HG02759 (cell line): ENCODE measurements around the gene FAT4.

Experiments used
- ATAC-seq: cut with Tn5 transposase; IDR thresholded peaks from one replicate; pipeline ENCODE4 v1.9.1; 2021; ENCODE audit warnings: mild to moderate bottlenecking, moderate library complexity; ENCODE audit not compliant: unreplicated experiment

The FAT4 gene

DNA sequence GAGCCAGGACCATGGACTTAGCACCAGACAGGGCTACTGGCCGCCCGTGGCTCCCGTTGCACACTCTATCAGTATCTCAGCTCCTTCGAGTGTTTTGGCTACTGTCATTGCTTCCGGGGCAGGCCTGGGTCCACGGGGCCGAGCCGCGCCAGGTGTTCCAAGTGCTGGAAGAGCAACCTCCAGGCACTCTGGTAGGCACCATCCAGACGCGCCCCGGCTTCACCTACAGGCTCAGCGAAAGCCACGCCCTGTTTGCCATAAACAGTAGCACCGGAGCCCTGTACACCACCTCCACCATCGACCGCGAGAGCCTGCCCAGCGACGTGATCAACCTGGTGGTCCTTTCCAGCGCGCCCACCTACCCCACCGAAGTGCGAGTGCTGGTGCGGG is 1.6 kb downstream of the FAT4 start:
- ATAC-seq, result no peak

DNA sequence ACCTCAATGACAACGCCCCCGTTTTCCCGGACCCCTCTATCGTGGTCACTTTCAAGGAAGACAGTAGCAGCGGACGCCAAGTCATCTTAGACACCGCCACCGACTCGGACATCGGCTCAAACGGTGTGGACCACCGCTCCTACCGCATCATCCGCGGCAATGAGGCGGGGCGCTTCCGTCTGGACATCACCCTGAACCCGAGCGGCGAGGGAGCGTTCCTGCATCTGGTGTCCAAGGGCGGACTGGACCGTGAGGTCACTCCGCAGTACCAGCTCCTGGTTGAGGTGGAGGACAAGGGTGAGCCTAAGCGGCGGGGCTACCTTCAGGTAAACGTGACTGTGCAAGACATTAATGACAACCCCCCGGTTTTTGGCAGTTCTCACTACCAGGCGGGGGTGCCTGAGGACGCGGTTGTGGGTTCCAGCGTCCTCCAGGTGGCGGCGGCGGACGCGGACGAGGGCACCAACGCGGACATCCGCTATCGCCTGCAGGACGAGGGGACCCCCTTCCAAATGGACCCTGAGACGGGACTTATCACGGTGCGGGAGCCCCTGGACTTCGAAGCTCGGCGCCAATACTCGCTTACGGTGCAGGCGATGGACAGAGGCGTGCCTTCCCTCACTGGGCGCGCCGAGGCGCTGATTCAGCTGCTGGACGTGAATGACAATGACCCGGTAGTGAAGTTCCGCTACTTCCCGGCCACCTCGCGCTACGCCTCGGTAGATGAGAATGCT is 2.2 kb downstream of the FAT4 start:
- no peak for ATAC-seq

DNA sequence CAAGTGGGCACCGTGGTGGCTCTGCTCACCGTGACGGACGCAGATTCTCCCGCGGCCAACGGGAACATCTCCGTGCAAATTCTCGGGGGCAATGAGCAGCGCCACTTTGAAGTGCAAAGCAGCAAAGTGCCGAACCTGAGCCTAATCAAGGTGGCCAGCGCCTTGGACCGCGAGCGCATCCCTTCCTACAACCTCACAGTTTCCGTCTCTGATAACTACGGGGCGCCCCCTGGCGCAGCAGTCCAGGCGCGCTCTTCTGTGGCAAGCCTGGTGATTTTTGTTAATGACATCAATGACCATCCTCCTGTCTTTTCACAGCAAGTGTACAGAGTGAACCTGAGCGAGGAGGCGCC is 2.7 kb downstream of the FAT4 start:
- no peak for ATAC-seq

DNA sequence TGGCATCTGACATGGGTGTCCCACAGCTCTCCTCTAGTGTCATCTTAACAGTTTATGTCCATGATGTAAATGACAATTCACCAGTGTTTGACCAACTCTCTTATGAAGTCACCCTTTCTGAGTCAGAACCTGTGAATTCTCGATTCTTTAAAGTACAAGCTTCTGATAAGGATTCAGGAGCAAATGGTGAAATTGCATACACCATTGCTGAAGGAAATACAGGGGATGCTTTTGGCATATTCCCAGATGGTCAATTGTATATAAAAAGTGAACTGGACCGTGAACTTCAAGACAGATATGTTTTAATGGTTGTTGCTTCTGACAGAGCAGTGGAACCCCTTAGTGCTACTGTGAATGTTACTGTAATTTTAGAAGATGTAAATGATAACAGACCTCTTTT is 4.6 kb downstream of the FAT4 start:
- ATAC-seq, result no peak

DNA sequence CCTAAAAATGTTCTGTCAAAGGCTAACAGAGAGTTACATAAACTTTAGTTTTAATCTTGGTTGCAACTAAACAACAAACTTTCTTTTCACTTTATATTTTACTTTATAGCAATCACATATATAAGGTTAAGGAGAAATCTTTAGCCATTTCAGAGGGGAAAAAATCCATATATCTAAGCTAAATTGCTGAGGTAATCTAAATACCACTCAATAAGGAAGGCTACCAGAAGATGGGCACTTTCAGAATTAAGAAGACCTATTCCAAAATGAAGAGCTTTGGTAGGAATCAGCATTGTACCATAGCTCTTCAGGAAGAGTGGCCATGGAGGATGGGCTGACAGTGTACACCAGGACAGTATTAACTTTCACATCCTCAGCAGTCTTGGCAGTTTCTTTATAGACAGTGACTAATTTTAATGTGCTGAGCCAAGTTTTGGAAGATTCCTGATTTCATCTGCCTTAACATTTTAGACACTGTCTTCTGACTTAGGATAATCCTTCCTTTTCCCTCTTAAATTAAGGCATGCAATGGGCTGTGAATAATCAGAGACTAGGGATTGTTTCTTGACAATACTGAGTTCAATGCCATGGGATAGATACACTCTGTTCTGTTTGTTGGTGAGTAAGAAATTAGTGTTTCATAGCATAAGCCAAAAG is 7.1 kb downstream of the FAT4 start:
- no peak for ATAC-seq

DNA sequence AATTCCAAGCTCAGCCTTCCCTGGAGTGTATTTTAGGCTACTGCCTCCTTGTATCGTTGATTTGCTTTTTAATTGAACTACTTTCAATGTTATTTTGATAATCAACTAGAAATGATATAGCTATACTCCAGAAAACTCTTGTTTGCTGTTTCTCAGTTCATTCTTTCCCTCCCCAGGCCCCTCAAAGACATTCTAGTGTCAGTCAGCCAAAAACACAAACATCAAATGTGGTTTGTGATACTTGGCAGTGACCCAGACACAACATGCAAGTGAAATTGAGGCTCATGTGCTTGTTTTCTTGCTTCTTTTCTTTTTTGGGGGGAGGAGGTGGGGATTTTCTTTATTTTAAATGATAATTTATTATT is 7.6 kb downstream of the FAT4 start:
- ATAC-seq, result no peak

DNA sequence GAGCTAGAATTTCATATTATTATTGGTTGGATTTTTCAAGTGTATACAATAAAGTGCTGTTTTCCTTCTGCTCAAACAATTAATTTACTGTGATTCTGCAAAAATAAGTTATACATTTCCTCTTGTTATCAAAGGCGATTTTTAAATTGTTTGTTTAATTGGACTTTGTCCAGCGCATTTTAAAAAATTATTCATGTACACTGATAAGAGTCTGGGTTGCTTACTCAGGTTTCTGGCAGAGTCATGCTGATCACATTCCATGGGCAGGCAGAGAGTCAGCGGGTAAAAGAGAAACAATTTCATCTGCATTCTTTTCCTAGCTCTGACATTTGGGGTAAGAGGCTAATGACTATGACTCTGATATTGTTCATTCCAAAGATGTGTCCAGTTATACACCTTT is 8.9 kb downstream of the FAT4 start:
- ATAC-seq, result no peak

DNA sequence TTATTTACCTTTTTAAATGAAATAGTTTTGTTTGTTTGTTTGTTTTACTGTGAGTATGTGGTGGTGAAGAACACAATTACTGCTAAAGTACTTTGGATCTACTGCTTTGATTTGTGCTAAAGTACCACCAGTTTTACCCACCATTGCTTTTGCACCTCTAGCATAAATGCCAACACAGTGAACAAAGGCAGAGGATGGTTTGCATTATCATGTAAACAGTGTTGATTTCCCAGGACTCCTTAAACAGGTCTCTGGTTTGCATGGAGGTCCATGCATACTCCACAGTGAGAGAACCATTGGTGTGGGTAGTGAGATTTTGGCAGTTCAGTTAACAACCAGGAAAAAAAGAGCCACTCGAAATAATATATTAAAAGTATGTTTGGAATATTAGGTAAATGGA is 11.0 kb downstream of the FAT4 start:
- ATAC-seq, result no peak

DNA sequence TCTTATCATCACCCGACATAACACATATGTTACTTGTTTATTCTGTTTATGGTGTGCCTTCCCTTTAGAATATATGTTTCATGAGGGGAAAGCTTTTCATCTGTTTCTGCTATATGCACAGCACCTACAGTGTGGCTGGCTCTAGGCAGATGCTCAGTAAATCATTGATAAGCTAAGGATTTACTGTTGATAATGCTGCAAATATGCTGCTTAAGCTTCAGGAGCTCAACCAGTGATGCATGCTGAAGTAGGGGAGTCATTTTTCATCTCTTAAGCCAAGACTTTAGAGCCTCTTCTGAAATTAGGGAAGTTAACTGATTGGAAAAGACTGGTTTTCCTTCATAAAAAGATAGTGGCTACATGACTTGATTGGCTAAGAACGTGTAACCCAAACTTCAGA is 16.4 kb downstream of the FAT4 start:
- ATAC-seq, result no peak

DNA sequence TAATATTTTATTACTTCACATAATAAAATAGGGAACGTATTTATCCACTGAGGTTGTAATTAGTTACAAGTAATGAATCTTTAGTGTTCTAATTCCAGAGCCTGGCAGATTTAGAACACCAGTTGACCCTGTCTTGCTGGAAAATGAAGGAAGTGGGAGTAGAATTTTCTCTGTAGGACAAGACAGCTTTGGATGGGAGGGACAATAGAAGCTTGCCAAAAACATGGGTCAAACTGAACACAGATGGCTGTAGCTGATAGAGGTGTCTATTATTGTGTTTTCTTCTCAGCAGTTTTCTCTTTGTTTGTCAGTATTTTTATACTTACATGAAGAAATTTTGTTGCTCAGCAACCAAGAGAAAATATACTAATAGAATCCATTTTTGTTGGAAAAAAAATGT is 20.2 kb downstream of the FAT4 start:
- no peak for ATAC-seq

DNA sequence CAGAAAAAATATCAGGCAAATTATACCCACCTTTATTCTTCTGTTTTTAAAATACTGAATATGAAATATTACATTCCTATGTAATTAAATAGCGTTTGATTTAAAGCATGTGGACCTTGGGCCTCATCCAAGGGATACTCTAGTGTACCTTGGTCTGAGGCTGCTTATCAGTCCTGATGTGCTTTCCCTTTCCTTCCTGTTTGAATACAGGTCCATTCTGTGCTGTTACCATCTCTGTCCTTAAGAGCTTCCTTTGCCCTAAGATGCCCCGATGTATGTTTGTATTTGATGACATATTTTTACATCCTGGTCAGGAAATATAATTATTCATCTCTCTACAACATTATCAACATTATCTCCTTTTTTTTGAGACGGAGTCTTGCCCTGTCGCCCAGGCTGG is 24.1 kb downstream of the FAT4 start:
- no peak for ATAC-seq

DNA sequence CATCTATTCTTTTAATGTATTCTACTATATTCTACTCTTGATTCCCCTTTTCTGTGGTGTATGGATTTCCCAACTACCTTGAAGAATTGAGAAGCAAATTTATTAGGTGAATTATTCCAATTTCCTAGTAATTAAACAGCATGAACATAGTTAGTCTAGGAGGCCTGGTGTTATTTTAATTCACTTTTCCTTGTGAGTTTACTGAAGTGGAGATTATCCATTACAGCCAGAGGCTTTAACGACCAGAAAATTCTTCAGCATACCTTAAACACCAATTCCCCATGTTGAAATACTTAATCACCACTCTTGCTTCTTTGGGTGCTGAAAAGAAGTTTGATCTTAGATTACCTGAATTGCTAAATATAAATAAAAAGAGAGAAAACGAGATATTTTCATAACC is 29.4 kb downstream of the FAT4 start:
- no peak for ATAC-seq

DNA sequence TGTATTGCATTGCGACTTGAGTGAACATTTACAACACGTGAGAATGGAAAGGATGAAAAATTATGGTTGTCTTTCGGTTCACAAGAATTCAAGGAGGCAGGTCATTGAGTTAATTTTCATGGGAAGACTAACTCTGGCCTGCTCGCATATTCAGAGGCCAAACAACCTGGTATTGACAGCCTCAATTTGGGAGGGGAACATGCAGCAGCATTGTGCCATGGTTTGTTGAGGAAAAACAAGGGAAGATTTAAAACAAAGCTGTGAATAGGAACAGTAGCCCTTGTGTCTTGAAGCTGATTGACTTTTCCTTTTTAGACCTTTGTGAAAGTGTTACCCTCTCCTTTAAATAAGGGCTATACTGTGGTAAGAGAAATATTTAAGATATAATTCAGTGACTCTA is 31.9 kb downstream of the FAT4 start:
- no peak for ATAC-seq

DNA sequence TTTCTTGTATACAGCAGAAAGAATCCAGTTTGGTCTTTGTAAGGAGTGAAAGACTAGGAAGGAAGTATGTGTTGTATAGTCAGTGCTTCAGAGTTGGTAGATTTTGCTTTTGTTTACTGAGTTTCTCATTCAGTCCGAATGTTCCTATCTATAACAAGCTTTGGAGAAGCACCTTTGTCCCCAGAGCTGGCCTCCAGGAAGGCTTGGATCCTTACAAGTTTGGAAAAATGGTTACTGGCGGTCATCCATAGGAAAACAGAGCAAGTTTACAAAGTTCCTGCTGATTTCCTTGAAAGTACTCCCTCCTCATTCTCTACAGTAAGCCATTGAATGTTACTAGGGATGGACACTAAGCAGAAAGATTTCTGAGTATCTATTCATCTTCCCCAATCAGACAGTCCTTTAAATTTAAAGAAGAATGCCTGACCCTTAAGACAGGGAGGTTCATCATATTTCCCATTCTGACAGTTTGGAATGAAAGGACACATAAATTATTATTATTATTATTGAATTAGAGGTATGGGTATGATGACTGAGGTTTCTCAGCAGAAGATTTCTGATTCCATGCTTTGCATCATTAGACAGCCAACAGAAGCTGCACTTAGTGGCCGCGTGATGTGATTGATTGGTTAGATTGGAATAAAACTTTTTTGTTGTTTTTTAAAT is 35.8 kb downstream of the FAT4 start:
- ATAC-seq, result no peak

DNA sequence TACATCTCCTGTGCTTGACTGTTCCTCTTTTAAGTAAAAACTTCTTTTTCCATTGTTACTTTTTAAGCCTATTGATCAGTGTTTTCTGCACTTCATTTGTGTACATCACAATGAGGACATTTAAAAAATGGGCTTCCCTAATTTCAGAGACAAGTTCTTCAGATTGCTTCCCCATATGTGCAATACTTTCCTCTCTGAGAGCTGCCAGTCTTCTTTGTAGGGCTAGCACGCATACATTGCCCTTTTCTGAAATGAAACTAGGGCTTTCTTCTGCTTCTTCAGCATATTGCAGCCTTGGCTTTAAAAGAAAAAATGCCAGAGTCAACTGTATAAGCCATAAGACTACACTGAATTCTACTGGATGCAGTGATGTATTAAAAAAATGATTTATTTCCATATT is 37.8 kb downstream of the FAT4 start:
- no peak for ATAC-seq

DNA sequence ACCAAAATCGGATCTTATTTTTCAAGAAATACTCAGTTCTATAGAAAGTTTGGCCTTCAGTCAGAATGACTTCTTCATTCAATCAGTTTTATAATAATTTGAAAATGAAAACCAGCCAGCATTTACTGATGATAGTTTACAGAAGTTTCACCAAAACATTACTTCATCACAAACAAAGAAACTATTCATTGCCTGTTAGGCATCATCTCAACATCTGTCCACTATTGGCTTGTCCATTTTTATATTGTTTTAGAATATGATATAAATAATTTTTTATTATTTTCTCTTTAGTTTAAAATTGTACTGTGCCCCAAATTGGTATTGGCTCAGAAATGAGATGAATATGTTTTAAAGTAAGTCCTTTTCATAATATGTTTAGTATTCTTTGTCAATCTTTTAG is 38.4 kb downstream of the FAT4 start:
- ATAC-seq, result no peak

DNA sequence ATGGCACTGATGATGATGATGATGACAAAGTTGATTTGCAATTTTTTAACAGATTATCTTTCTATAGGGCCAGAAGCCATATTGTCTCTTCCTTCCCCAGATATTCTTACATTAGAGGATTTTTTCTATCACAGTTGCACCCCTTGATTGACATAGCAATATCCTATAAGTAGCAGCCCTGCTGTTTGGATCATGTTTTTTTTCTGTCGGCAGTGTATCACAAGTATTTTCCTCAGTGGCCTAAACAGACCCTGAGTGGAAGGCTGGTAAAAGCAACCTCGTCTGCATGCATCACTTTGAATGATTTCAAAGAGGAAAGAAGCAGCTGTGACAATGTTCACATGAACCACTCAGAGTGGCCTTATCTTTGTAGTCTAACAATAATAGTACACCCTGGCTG is 41.0 kb downstream of the FAT4 start:
- no peak for ATAC-seq

DNA sequence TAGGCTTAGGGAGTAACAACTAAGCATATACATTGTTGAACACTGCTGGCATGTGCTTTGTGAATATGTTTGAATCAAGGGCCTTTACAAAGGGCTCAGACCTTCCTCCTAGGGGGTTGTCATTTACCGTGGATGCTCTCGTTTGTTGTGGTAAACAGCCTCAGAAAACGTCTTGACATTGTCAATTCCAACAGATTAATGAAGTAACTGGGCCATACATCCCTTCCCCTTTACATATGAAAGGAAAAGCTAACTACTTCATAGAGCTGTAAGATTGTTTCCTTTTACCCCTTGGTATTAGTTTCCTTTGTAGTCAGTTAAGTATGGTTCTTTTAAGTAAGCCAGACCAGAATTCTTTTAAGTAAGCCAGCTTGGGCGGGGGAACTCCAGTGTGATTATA is 42.9 kb downstream of the FAT4 start:
- no peak for ATAC-seq

DNA sequence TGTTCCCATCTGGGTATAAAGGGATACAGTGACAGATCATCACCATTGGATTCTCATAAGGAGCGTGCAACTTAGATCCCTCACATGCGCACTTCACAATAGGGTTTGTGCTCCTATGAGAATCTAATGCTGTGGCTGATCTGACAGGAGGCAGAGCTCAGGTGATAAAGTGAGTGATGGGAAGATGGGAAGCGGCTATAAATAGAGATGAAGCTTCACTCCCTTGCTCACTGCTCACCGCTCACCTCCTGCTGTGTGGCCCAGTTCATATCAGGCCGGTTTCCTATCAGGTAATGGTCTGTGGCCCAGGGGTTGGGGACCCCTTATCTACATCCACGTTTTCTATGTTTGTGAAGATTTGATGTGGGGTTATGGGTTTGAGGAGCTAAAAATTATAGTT is 43.7 kb downstream of the FAT4 start:
- ATAC-seq, result no peak

DNA sequence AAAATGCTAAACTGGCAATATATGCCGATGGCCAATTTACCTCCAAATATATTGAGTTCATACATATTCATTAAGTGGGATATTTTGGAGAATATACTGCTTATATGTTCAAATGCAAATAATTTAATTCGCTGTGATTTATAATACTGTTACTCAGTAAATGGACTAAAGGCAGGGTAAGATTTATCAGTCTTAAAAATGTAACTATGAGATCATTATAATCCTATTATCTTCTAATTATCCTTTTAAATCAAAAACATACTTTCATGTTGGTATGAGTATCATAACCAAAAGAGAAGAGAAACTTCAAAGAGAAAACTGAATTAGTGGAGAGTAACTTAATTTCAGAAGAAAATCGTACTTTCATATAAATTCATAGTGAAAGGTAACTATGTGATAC is 44.6 kb downstream of the FAT4 start:
- no peak for ATAC-seq

DNA sequence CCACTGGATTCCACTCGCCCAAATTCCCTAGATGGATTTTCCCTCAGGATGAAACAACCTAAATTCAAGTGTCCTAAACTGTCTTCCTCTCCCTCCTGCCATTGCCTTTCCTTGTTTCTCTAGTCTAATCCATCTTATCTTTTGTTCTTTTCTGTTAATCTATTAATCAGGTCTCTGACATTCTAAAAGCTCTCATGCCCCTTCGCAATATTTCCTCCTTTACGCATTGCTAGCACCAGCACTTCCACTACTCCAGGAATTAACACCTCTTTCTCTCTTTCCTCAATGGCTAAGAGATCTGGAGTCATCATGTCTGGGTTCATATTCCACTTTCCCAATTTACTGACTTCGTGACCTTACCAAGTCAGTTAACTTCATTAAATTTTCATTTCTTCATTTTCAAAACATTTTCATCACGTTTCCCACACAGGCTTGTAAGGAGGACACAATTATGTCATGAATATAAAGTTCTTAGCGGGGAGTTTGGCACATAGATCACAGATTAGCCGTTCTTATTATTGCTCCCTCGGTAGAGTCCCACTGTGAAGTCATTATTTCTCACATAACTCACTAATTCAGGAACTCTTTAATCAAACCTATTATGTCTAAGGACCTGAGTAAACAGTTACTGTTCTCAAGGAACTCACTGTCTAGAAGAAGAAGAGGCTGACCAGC is 45.3 kb downstream of the FAT4 start:
- no peak for ATAC-seq

DNA sequence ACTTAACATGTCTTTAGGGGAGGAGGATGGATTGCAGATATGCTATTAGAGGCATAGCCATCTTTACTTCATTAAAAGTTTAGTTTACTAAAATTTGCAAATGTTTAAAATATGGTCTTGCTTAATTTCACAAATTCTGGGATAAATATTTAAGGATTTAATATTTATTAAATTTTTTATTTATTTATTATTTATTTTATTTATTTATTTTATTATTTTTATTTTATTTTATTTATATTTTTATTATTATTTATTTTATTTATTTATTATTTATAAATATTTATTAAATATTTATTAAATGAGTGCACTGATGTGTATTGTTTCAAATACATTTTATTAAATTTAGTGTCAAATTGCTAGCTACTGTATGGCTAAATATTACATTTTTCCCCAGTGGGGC is 46.0 kb downstream of the FAT4 start:
- ATAC-seq, result no peak
